Placental pericyte (primary cell): ENCODE data around the gene WDR89. TPM values are rescaled to one million over a fixed set of nuclear protein-coding genes. Genes with fewer than 3 reads are reported as not detected.

ENCODE experiments used
- small RNA-seq: library from RNA; depleted of rRNA; stranded (forward); fragments of <200 nt; gene quantifications from one replicate; pipeline ENCODE3, GENCODE V24; 2012; ENCODE audit warnings: low replicate concordance
- total RNA-seq: library from RNA; depleted of rRNA; stranded (reverse); fragments of >200 nt; gene quantifications from 2 replicates; pipeline ENCODE4 v1.2.3, GENCODE V29; 2012

The WDR89 gene
- 7.0 and 10.3 TPM in 2 replicates for total RNA-seq

GRCh38 chr14:63641473-63642228, at the start of gene WDR89:
WDR89 (minus strand) TSS chr14:63641871; CDS start chr14:63599942, 41,929 bp downstream.

Small RNA genes lying within 50 kb of the gene (small RNA-seq; reads per million reads assigned to genes)
- not detected for gene RF00012
- not detected for gene RF00019
- gene RNU6-1162P, result not detected
- 0.10 reads per million for gene RNU6-597P

Other genes starting within 250 kb of the WDR89 start
- gene PPP2R5E, start 98.5 kb downstream of the WDR89 start, total RNA-seq, result 19.3 and 28.8 TPM in 2 replicates
- 21.2 and 41.7 TPM in 2 replicates for gene SGPP1, start 86.2 kb upstream of the WDR89 start, total RNA-seq
- gene SYNE2, start 211.1 kb upstream of the WDR89 start, total RNA-seq, result 7.9 and 13.5 TPM in 2 replicates